Stimulated activated CD4-positive, alpha-beta T cell treated with anti-CD3 and anti-CD28 coated beads, Interleukin-1b, Interleukin-23, amount 100 ng/mL, for 1 hour (primary cell): ENCODE data around the gene RIN1.
"Not testable (repeated sequence)": the region's sequence is repeated elsewhere in the genome, so short reads cannot be mapped to it uniquely, and the experiment has no call there.

Source experiments
- DNase-seq, 2 donors: peaks; one replicate each; pipeline ENCODE4 v3.0.0-alpha.2; 2020; ENCODE audit warnings: low read depth in 2 of 2

The RIN1 gene

GRCh38 chr11:66336234-66337102 lies at the start of gene RIN1:
TSS of gene RIN1 (minus strand) at chr11:66336434. CDS start at chr11:66336402, 32 bp downstream.
- no peak for DNase-seq

DNA sequence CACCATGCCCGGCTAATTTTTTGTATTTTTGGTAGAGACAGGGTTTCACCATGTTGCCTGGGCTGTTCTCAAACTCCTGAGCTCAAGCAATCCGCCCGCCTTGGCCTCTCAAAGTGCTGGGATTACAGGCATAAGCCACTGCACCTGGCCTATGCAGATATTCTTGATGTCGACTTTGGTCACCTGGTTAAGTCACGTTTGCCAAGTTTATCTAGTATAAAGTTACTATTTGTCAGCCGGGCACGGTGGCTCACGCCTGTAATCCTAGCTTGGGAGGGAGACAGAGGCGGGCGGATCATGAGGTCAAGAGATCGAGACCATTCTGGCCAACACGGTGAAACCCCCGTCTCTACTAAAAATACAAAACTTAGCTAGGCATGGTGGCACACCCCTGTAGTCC lies 48.1 kb upstream of the RIN1 start:
- not testable (repeated sequence) for DNase-seq

- not testable (repeated sequence) for DNase-seq
Observed at GRCh38 chr11:66380264-66380663, 44.0 kb upstream of the RIN1 start.

DNA sequence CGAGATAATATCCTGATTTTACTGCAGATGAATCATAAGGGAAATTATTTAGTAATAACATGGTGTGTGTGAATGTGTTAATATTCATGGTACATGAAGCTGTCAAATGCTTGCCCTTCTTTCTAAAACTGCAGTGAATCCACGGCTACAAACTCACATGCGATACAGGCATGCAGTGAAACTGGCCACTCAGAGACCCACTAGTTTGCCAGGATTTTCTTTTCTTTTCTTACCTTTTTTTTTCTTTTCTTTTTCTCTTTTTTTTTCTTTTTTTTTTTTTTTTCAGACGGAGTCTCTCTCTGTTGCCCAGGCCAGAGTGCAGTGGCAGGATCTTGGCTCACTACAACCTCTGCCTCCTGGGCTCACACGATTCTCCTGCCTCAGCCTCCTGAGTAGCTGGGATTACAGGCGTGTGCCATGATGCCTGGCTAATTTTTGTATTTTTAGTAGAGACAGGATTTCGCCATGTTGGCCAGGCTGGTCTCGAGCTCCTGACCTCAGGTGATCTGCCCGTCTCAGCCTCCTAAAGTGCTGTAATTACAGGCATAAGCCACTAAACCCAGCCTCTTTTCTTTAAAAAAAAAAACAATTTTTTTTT lies 37.6 kb upstream of the RIN1 start:
- not testable (repeated sequence) for DNase-seq

- no peak for DNase-seq
Observed at GRCh38 chr11:66373265-66373664, 37.0 kb upstream of the RIN1 start.

- peak; percentile 37 to 54 for DNase-seq
Observed at GRCh38 chr11:66371627-66372415, 35.6 kb upstream of the RIN1 start, which contains the start of gene SLC29A2. TSS of gene SLC29A2 (minus strand) at chr11:66371760. CDS start at chr11:66371591, 169 bp downstream.

- no peak for DNase-seq
Observed at GRCh38 chr11:66369073-66369894, 33.0 kb upstream of the RIN1 start.

GRCh38 chr11:66368484-66368883 lies 32.2 kb upstream of the RIN1 start:
- DNase-seq: no peak

DNA sequence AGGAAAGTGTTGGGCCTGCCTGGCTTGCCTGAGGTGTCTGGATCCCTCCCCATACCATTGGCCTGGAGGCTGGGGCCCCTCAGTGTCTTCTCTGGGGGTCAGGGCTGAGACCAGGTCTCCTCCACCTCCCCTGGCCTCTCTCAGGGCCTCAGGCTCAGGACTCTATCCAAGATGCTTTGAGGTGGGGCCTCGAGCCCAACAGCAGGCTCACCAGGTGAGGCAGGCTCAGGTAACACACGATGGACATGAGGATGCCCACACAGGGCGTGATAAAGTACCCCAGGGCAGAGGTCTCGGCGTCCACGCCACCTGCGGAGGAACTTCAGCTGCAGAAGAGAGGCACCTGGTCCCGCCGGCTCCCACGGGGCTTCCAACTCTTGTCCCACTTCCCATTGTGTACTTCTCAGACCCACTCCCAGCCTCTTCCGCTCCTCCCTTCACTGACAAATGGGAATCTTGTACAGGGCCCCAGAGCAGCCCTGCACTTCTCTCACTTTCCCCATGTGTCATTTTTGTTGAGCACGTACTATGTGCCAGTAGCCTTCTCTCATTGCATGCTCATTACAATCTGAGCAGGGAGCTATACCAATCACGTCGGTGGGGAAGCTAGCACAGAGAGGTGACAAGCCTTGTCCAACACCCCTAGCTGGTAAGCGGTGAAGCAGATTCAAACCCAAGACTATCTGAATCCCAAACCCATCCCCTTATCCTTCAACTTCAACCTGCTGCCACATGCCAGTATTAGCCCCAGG lies 31.5 kb upstream of the RIN1 start:
- DNase-seq: no peak

DNA sequence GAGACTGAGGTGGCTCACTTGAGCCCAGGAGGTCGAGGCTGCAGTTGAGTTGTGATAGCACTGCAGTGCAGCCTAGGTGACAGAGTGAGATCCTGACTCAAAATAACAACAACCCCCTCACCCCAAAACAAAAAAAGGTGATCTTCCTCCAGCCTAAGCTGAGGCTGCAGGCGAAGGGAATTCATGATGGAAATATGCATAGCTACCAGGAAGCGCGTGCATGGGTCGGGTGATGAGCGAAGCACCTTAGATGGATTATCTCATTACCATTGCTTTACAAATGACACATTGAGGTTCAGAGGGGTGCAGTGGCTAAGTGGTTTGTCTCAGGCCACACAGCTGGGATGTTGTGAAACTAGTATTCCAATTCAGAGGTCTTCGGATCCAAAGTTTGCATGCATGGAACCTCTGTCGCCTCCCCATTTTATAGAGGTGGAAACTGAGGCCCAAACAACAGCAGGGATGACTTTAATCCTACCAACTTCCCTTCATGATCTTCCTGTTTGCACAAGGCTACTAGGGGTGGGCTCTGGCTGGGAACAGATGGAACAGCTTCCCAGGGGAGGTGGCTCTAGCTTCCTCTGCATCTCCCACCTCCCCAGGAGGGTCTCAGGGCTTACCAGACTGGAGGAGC lies 30.7 kb upstream of the RIN1 start:
- no peak for DNase-seq

- DNase-seq: no peak
Observed at GRCh38 chr11:66365711-66366619, 29.7 kb upstream of the RIN1 start.

DNA sequence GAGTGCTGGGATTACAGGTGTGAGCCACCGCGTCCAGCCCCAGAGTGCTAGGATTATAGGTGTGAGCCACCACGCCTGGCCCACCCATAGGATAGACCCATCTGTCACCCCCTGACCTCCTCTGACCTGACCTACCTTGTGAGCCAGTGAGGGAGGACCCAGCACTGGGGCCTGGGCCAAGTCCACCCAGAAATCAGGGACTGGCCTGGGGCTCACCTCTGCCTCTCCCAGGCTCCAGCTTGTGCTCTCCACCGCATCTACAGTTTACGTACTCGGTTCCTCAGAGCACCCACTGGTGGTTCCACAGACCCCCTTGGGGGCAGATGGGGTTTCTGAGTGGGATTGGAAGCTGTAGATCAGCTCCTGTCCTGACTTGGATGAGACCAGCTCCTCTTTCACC lies 28.9 kb upstream of the RIN1 start:
- DNase-seq: no peak

DNA sequence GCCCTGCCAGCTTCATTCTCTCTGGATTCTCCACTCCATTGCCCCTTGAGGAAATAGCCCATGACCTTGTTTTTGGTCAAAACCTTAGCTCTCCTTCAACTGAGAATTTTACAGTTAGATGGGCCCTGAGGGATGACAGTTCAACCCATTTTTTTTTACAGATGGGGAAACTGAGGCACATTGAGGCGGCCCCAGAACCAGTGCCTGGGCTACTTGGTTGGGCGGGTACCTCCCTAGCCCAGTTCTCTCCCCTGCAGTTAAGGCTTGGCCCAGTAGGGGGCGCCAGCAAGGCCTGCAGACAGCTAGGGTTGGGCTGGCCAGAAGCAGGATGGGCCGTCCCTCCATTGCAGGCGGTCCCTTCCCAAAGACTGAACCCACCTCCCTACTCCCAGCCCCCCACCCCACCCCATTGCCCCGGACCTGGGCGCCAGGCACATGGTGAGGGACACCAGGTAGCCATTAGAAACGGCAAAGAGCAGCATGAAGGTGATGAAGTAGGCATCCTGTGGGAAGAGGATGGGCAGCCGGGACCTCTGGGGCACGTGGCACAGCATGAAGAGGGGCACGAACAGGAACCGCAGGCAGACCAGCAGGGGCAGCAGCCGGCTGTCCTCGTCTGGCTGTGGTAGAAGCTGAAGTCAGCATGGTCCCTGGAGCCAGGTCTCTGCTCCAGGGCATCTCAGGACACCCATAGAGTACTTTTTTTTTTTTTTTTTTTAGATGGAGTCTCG lies 27.7 kb upstream of the RIN1 start:
- DNase-seq: peak; percentile 26 to 74

- DNase-seq: no peak
Observed at GRCh38 chr11:66363187-66363601, 27.0 kb upstream of the RIN1 start.

- DNase-seq: no peak
Observed at GRCh38 chr11:66362481-66363147, 26.4 kb upstream of the RIN1 start.

- DNase-seq: no peak
Observed at GRCh38 chr11:66361502-66361941, 25.3 kb upstream of the RIN1 start.

GRCh38 chr11:66360406-66361073 lies 24.3 kb upstream of the RIN1 start:
- DNase-seq: no peak
